Lower leg skin (tissue), 3 donors: ENCODE measurements around the gene TMC8.

ENCODE experiments used
- CTCF ChIP-seq, 3 donors: fragments of 450-650 bp; IDR thresholded peaks; one replicate each; pipeline ENCODE4 v1.5.1; 2016; ENCODE audit warnings: antibody characterized with exemption in 3 of 3, mild to moderate bottlenecking in 3 of 3, moderate library complexity in 2 of 3
- POLR2A ChIP-seq, 2 donors: fragments of 450-650 bp; IDR thresholded peaks; one replicate each; pipeline ENCODE4 v1.6.1; 2016 to 2017; ENCODE audit warnings: antibody characterized with exemption in 2 of 2, mild to moderate bottlenecking in 1 of 2, moderate library complexity in 1 of 2

- no peak for TF ChIP-seq CTCF (IDR thresholded peaks at IDR 0.05)
- TF ChIP-seq POLR2A (IDR thresholded peaks at IDR 0.05) = no peak
Observed at GRCh38 chr17:78124081-78124835, 6.3 kb upstream of the TMC8 start.
